OCI-LY1 (cell line): ENCODE data around the gene DNAJC7.

ENCODE experiments used
- CTCF ChIP-seq: fragments of 200-600 bp; sonication (generic), shearing (Covaris generic); IDR thresholded peaks from 2 replicates; pipeline ENCODE4 v1.5.1; 2017; ENCODE audit warnings: mild to moderate bottlenecking, antibody characterized with exemption, low read length, moderate library complexity, mixed read lengths
- EZH2 ChIP-seq: fragments of 200-600 bp; sonication (generic), shearing (Covaris generic); IDR thresholded peaks from 2 replicates; pipeline ENCODE4 v1.8.0; 2017; ENCODE audit warnings: borderline replicate concordance, mixed run types, mild to moderate bottlenecking, antibody characterized with exemption, low read length, moderate library complexity, mixed read lengths

GRCh38 chr17:42056635-42057034 is 39.4 kb upstream of the DNAJC7 start:
- TF ChIP-seq CTCF: no peak
- TF ChIP-seq EZH2: no peak
